ENCODE measurements around the gene MCTP1.

MCTP1 gene

GRCh38 chr5:94778732-94779131, 506.2 kb downstream of the MCTP1 start:
- no peak for DNase-seq
- Mint-ChIP-seq H3K27me3 (peaks cover 8% of the 10 kb centered on the region), H3K9me3 (no peaks in the 10 kb centered on the region), H3K4me1 (no peaks in the 10 kb centered on the region), H3K4me3 (no peak overlapping the region), H3K27ac (no peak overlapping the region), H3K36me3 (ENCODE audit: low read depth) (no peaks in the 10 kb centered on the region)
- no peak for ATAC-seq

GRCh38 chr5:94778299-94778698, 506.6 kb downstream of the MCTP1 start:
- no peak for ATAC-seq
- H3K27me3 Mint-ChIP-seq, result peaks cover 12% of the 10 kb centered on the region

GRCh38 chr5:94777056-94777880, 507.6 kb downstream of the MCTP1 start:
- H3K27ac Mint-ChIP-seq, result no peak overlapping the region
- H3K4me1 Mint-ChIP-seq, result no peaks in the 10 kb centered on the region
- ATAC-seq, result no peak

More at GRCh38 chr5:94778299-94778698, 506.6 kb downstream of the MCTP1 start:
- DNase-seq, result no peak
- Mint-ChIP-seq H3K27ac (no peak overlapping the region), H3K4me1 (no peaks in the 10 kb centered on the region), H3K9me3 (peaks cover 4% of the 10 kb centered on the region), H3K36me3 (ENCODE audit: low read depth) (peaks cover 3% of the 10 kb centered on the region), H3K4me3 (no peak overlapping the region)

GRCh38 chr5:94776167-94776566, 508.7 kb downstream of the MCTP1 start:
- DNase-seq (no peak), ATAC-seq (no peak)
- Mint-ChIP-seq H3K4me3 (no peak overlapping the region), H3K27me3 (peaks cover 12% of the 10 kb centered on the region), H3K4me1 (no peaks in the 10 kb centered on the region), H3K27ac (no peak overlapping the region), H3K36me3 (ENCODE audit: low read depth) (peaks cover 3% of the 10 kb centered on the region), H3K9me3 (peaks cover 5% of the 10 kb centered on the region)

More at GRCh38 chr5:94777056-94777880, 507.6 kb downstream of the MCTP1 start:
- Mint-ChIP-seq H3K36me3 (ENCODE audit: low read depth) (peaks cover 3% of the 10 kb centered on the region), H3K4me3 (no peak overlapping the region), H3K9me3 (peaks cover 5% of the 10 kb centered on the region), H3K27me3 (peaks cover 12% of the 10 kb centered on the region)
- DNase-seq, result no peak

GRCh38 chr5:94775088-94775487, 509.8 kb downstream of the MCTP1 start:
- no peak for ATAC-seq
- Mint-ChIP-seq H3K4me1 (no peaks in the 10 kb centered on the region), H3K36me3 (ENCODE audit: low read depth) (peaks cover 3% of the 10 kb centered on the region)

GRCh38 chr5:94771742-94772141, 513.2 kb downstream of the MCTP1 start:
- H3K27me3 Mint-ChIP-seq, result peaks cover 10% of the 10 kb centered on the region
- no peak overlapping the region for H3K4me3 Mint-ChIP-seq
- ATAC-seq (no peak), DNase-seq (no peak)
- H3K9me3 Mint-ChIP-seq, result peaks cover 5% of the 10 kb centered on the region
- no peaks in the 10 kb centered on the region for H3K4me1 Mint-ChIP-seq
- H3K27ac Mint-ChIP-seq, result no peak overlapping the region
- peaks cover 3% of the 10 kb centered on the region for H3K36me3 Mint-ChIP-seq (ENCODE audit: low read depth)

More at GRCh38 chr5:94775088-94775487, 509.8 kb downstream of the MCTP1 start:
- H3K9me3 Mint-ChIP-seq, result peaks cover 5% of the 10 kb centered on the region
- no peak overlapping the region for H3K27ac Mint-ChIP-seq
- no peak overlapping the region for H3K4me3 Mint-ChIP-seq
- no peak for DNase-seq
- peaks cover 12% of the 10 kb centered on the region for H3K27me3 Mint-ChIP-seq

- Mint-ChIP-seq H3K9me3 (peaks cover 8% of the 10 kb centered on the region), H3K4me3 (no peak overlapping the region), H3K4me1 (no peaks in the 10 kb centered on the region), H3K27me3 (peaks cover 11% of the 10 kb centered on the region), H3K27ac (no peak overlapping the region), H3K36me3 (ENCODE audit: low read depth) (peaks cover 3% of the 10 kb centered on the region)
- DNase-seq, result no peak
- ATAC-seq, result no peak
Measured at GRCh38 chr5:94769996-94770395, 514.9 kb downstream of the MCTP1 start.

- no peaks in the 10 kb centered on the region for H3K4me1 Mint-ChIP-seq
- no peak for ATAC-seq
- DNase-seq, result no peak
- H3K9me3 Mint-ChIP-seq, result peaks cover 7% of the 10 kb centered on the region
- H3K4me3 Mint-ChIP-seq, result no peak overlapping the region
- H3K27ac Mint-ChIP-seq, result no peak overlapping the region
- peaks cover 7% of the 10 kb centered on the region for H3K27me3 Mint-ChIP-seq
- no peaks in the 10 kb centered on the region for H3K36me3 Mint-ChIP-seq (ENCODE audit: low read depth)
Measured at GRCh38 chr5:94761786-94762185, 523.1 kb downstream of the MCTP1 start.

- peaks cover 7% of the 10 kb centered on the region for H3K9me3 Mint-ChIP-seq
- H3K36me3 Mint-ChIP-seq (ENCODE audit: low read depth), result no peaks in the 10 kb centered on the region
- ATAC-seq (no peak), DNase-seq (no peak)
- no peak overlapping the region for H3K4me3 Mint-ChIP-seq
- peaks cover 5% of the 10 kb centered on the region for H3K27me3 Mint-ChIP-seq
- no peaks in the 10 kb centered on the region for H3K4me1 Mint-ChIP-seq
- H3K27ac Mint-ChIP-seq, result no peak overlapping the region
Measured at GRCh38 chr5:94761055-94761454, 523.8 kb downstream of the MCTP1 start.

GRCh38 chr5:94759961-94760360, 524.9 kb downstream of the MCTP1 start:
- H3K4me3 Mint-ChIP-seq, result no peak overlapping the region
- no peaks in the 10 kb centered on the region for H3K4me1 Mint-ChIP-seq
- peaks cover 5% of the 10 kb centered on the region for H3K27me3 Mint-ChIP-seq
- no peak for DNase-seq
- H3K36me3 Mint-ChIP-seq (ENCODE audit: low read depth), result no peaks in the 10 kb centered on the region
- no peak overlapping the region for H3K27ac Mint-ChIP-seq
- H3K9me3 Mint-ChIP-seq, result peaks cover 2% of the 10 kb centered on the region
- ATAC-seq, result no peak

GRCh38 chr5:94759022-94759421, 525.9 kb downstream of the MCTP1 start:
- no peaks in the 10 kb centered on the region for H3K4me1 Mint-ChIP-seq
- ATAC-seq, result no peak
- H3K36me3 Mint-ChIP-seq (ENCODE audit: low read depth), result no peaks in the 10 kb centered on the region
- DNase-seq, result no peak
- H3K27me3 Mint-ChIP-seq, result peaks cover 2% of the 10 kb centered on the region
- no peak overlapping the region for H3K4me3 Mint-ChIP-seq
- H3K9me3 Mint-ChIP-seq, result no peaks in the 10 kb centered on the region
- no peak overlapping the region for H3K27ac Mint-ChIP-seq

- Mint-ChIP-seq H3K9me3 (no peaks in the 10 kb centered on the region), H3K4me1 (no peaks in the 10 kb centered on the region), H3K36me3 (ENCODE audit: low read depth) (no peaks in the 10 kb centered on the region), H3K27ac (no peak overlapping the region), H3K27me3 (no peaks in the 10 kb centered on the region), H3K4me3 (no peak overlapping the region)
- ATAC-seq (no peak), DNase-seq (no peak)
Measured at GRCh38 chr5:94754824-94755223, 530.1 kb downstream of the MCTP1 start.

- H3K36me3 Mint-ChIP-seq (ENCODE audit: low read depth), result no peaks in the 10 kb centered on the region
- no peak overlapping the region for H3K4me3 Mint-ChIP-seq
- no peak overlapping the region for H3K27ac Mint-ChIP-seq
Measured at GRCh38 chr5:94751460-94751859, 533.4 kb downstream of the MCTP1 start.

GRCh38 chr5:94750681-94751080, 534.2 kb downstream of the MCTP1 start:
- H3K4me1 Mint-ChIP-seq, result peaks cover 20% of the 10 kb centered on the region
- no peak overlapping the region for H3K27ac Mint-ChIP-seq
- no peak for ATAC-seq
- H3K27me3 Mint-ChIP-seq, result no peaks in the 10 kb centered on the region
- H3K9me3 Mint-ChIP-seq, result no peaks in the 10 kb centered on the region
- DNase-seq, result no peak
- no peak overlapping the region for H3K4me3 Mint-ChIP-seq
- no peaks in the 10 kb centered on the region for H3K36me3 Mint-ChIP-seq (ENCODE audit: low read depth)

More at GRCh38 chr5:94751460-94751859, 533.4 kb downstream of the MCTP1 start:
- no peaks in the 10 kb centered on the region for H3K27me3 Mint-ChIP-seq
- ATAC-seq (no peak), DNase-seq (no peak)
- H3K9me3 Mint-ChIP-seq, result no peaks in the 10 kb centered on the region
- H3K4me1 Mint-ChIP-seq, result peaks cover 12% of the 10 kb centered on the region

GRCh38 chr5:94749042-94749441, 535.9 kb downstream of the MCTP1 start:
- ATAC-seq, result no peak
- Mint-ChIP-seq H3K27ac (no peak overlapping the region), H3K4me3 (no peak overlapping the region), H3K27me3 (no peaks in the 10 kb centered on the region), H3K9me3 (no peaks in the 10 kb centered on the region), H3K4me1 (peaks cover 20% of the 10 kb centered on the region), H3K36me3 (ENCODE audit: low read depth) (no peaks in the 10 kb centered on the region)
- DNase-seq, result no peak
